Measurements from ENCODE around the gene PRKACG.
A peak's percentile ranks its signal among the peaks of the same experiment; 100 is the strongest.

PRKACG gene

GRCh38 chr9:69049094-69049493 is 35.2 kb upstream of the PRKACG start:
- DNase-seq (ENCODE audit: low read depth in 2 of 2) = no peak
- no peak overlapping the region for H3K4me3 ChIP-seq (replicated peaks in 1 of 2; ENCODE audit: low read depth in 2 of 2, low read length in 2 of 2)
- no peak for TF ChIP-seq CTCF (IDR thresholded peaks at IDR 0.05; ENCODE audit: low read depth, low read length)

- TF ChIP-seq CTCF (IDR thresholded peaks at IDR 0.05; ENCODE audit: low read depth, low read length) = no peak
- no peak overlapping the region for H3K4me3 ChIP-seq (replicated peaks in 1 of 2; ENCODE audit: low read depth in 2 of 2, low read length in 2 of 2)
- peak in 1 of 2 donors; percentile 18 for DNase-seq (ENCODE audit: low read depth in 2 of 2)
Measured at GRCh38 chr9:69047371-69047770, 33.5 kb upstream of the PRKACG start.

DNA sequence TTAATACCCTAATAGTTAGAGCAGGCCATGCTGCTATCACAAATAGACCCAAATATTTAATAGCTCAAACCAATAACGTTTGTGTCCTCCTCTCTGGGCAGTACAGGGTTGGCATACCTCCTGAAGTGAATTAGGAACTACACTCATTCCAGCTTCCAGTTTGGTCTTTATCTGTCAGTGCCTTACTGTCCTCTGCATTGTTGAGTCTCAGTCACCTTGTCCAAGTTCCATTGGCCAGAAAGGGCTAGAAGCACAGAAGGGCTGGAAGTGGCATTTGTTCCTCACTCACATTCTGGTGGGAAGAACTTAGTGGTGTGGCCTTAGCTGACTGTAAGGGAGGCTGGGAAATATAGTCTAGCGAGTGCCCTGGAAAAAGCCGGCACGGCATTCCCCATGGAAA is 32.8 kb upstream of the PRKACG start:
- DNase-seq (ENCODE audit: low read depth in 2 of 2) = no peak
- H3K4me3 ChIP-seq (replicated peaks in 1 of 2; ENCODE audit: low read depth in 2 of 2, low read length in 2 of 2) = no peak overlapping the region
- TF ChIP-seq CTCF (IDR thresholded peaks at IDR 0.05; ENCODE audit: low read depth, low read length) = no peak

DNA sequence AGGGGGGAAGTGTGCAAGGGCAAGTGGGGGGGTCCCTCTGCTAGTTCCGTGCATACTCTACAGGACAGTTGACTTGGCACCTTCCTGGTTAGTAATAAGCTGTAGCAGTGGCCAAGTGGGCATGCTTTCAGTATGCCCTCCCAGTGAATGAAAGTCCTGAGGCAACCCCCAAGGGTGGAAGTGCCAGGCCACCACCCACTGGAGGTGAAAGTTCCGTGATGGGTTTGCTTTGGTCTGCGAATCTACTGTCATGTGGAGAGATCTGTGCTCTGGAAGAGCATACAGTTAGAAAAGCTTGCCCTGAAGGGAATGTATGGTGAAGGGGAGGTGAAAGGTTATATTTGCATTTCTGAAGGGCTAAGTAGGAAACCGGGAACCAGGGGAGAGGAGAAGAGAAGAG is 31.9 kb upstream of the PRKACG start:
- no peak for DNase-seq (ENCODE audit: low read depth in 2 of 2)
- H3K4me3 ChIP-seq (replicated peaks in 1 of 2; ENCODE audit: low read depth in 2 of 2, low read length in 2 of 2) = no peak overlapping the region
- TF ChIP-seq CTCF (IDR thresholded peaks at IDR 0.05; ENCODE audit: low read depth, low read length) = no peak

DNA sequence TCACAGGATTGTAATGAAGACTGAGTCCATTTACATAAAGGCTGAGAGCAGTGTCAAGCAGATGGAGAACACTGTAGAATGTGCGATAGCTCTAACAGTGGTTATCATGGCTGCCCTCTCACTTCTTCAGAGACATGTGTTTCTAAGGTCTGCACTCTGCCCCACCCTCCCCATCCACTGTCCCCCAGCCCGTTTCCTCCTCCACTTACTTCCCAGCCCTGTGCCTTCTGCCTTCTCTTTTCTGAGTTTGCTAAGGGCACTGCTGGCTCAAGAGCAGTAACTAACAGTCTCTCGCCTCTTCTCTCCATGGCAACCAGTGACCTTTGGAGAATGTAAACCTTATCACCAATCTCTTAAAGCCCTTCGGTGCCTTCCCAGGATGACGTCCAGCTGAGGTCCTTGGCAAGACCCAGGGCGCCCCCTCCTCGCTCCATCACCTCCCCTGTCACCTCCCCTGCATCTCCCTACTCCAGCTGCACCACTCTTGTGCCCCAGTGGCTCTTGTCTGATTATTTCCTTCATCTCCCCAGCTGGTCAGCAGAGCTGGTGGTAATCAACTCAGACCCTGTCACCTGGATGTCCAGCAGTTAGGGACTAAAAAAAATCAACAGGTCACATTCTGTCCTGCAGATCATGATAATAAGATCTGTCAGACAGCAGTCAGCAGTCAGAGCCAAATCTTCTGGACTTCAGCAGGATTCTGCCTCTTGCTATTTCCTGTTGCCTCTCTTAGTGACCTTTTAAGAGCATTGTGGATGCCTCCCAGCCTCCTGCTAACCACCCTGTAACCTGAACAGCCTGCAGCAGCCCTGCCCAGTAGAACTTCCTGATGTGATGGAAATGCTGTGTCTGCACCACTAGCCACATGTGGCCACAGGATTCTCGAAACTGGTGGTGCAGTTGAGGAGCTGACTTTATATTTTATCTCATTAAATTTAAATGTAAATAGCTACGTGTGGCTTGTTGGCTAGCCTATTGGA is 30.6 kb upstream of the PRKACG start:
- DNase-seq (ENCODE audit: low read depth in 2 of 2) = peak; percentile 41 to 71
- no peak overlapping the region for H3K4me3 ChIP-seq (replicated peaks in 1 of 2; ENCODE audit: low read depth in 2 of 2, low read length in 2 of 2)
- TF ChIP-seq CTCF (IDR thresholded peaks at IDR 0.05; ENCODE audit: low read depth, low read length) = no peak

GRCh38 chr9:69040646-69041045 is 26.7 kb upstream of the PRKACG start:
- H3K4me3 ChIP-seq (replicated peaks in 1 of 2; ENCODE audit: low read depth in 2 of 2, low read length in 2 of 2) = no peak overlapping the region
- DNase-seq (ENCODE audit: low read depth in 2 of 2) = no peak
- no peak for TF ChIP-seq CTCF (IDR thresholded peaks at IDR 0.05; ENCODE audit: low read depth, low read length)

All from cardiac fibroblast (primary cell).